GM18505 (cell line): Measurements from ENCODE around the gene HEATR9.

Experiments
- ATAC-seq: cut with Tn5 transposase; IDR thresholded peaks from one replicate; pipeline ENCODE4 v1.9.1; 2021; ENCODE audit not compliant: unreplicated experiment
- POLR2A ChIP-seq: IDR thresholded peaks from 4 replicates; pipeline ENCODE4 v1.6.1; 2011; ENCODE audit warnings: borderline replicate concordance; ENCODE audit not compliant: insufficient read depth, insufficient read length; ENCODE audit errors: extremely low read depth

HEATR9 gene

DNA sequence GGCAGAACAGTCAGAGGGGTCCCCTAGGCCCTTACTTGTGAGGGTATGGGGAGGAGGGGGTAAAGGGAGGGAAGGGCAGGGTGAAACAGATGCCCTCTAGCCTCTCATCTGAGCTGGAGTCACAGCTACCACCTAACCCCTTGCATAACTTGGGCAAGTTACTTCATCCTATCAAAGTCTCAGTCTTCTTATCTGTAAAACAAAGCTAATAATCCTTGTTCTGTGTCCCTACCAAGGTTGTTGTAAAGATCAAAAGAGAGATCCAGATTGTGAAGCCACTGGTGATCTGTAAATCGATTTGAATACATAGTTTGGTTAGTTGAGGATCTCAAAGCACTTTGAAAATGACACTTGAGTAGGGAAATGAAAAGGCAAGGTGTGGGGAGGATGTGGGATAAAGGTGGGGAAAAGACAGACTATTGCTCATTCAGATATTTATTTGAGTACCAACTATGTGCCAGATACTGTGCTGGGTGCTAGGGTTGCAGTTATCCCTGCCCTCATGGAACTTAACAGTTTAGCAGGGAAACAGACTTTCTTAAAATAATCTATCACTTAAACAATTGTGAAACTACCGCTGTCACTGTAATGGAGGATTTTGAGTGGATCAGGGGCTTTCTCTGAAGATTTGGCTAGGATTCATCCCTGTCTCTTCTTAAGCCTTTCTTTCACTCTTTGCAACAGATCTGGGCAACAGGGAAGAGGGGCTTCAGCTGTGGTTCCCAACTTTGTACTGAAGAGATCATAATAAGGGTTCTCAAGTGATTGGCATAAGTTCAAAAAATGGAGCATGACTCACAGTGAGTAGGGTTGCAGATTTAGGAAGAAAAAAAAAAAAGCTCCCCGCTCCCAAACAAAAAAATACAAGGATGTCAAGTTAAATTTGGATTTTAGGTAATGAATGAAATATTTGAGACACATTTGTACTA, 3.0 kb downstream of the HEATR9 start:
- TF ChIP-seq POLR2A: no peak
- no peak for ATAC-seq

DNA sequence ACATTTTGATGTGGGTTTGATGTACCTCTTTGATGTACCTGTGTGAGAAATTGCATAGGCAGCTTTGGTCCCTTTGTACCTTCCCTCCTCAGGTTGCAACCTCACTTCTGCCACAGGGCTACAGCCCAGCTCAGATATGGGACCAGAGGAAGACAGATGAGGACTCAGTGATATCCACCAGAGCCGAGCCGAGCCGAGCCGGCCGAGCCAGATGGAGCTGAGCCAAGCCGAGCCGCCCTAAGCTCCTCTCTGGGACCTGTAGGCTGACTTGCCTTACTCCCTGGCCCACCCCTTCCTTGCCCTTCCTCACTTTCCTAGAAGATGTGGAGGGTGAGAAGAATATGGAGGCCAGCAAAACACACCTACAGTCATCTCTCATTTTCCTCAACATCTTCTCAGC, 3.8 kb downstream of the HEATR9 start:
- no peak for ATAC-seq
- no peak for TF ChIP-seq POLR2A

DNA sequence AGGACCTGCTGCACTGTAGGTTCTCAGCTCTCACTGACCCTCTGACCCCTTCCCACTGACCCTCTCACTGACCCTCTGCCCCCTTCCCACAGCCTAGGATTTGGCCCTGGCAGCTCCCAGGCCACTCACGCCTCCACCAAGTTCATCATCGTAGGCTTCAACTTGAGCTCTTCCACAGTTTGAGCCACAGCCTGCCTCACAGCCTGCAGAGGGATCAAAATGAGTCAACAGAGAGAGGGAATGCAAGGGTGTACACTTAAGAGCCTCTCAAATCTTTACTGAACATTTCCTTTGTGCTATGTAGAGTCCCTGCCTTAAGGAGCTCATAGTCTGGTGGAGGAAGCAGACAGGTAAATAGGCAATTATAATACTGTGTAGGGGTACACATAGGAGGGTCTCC, 12.1 kb downstream of the HEATR9 start:
- no peak for TF ChIP-seq POLR2A
- ATAC-seq: no peak

DNA sequence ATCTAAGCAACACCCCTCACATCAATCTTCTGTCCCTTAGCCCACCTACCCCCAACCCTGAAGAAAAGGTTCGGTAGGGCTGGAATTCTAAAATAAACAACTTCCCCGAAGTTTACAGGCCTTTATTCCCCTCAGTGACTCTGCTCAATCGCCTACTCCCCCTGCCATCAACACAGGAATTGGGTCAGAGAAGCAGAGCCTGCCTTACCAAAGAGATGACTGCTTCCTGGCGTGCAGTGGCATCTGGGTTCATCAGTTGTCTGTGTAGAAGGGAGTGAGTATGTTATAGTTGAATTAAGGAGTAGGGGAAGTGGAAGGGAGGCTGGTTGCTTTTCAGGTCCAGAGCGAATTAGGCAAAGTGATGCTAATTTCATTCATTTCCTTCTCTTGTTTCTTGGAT, 12.7 kb downstream of the HEATR9 start:
- no peak for TF ChIP-seq POLR2A
- no peak for ATAC-seq

DNA sequence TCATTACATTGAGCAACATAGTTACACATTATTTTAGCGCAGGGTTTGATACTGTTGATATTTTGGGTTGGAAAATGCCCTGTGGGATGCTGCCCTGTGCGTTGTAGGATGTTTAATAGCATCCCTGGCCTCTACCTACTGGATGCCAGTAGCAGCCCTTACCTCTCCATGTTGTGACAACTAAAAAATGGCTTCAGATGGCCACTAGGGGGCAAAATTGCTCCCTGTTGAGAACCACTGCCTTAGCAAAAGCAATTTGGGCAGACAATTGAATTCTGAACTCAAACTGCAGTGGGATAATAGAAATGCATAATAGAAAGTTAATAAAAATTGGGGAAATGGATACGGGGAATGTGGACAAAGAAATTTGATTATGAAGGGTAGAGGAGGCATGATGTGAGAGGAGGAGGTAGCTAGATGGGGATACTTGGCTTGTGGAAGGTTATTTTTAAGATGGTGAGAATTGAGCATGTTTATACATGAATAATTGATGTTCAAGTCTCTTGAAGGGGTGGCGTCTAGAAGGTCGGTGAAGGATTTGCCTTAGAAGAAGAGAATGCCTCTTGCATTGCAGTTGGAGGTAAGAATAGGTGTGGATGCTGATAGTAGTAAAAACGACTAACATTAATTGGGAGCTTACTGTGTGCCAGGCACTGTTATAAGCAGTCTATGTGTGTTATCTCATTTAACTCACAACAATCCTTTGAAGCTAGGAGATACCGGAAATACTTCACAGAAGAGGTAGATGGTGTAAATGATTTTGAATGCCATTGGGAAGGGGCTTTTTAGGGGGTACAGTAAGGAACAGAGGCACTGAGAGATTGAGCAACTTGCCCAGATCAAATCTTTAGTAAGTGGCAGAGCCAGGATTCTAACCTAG, 19.0 kb downstream of the HEATR9 start:
- TF ChIP-seq POLR2A: no peak
- no peak for ATAC-seq

DNA sequence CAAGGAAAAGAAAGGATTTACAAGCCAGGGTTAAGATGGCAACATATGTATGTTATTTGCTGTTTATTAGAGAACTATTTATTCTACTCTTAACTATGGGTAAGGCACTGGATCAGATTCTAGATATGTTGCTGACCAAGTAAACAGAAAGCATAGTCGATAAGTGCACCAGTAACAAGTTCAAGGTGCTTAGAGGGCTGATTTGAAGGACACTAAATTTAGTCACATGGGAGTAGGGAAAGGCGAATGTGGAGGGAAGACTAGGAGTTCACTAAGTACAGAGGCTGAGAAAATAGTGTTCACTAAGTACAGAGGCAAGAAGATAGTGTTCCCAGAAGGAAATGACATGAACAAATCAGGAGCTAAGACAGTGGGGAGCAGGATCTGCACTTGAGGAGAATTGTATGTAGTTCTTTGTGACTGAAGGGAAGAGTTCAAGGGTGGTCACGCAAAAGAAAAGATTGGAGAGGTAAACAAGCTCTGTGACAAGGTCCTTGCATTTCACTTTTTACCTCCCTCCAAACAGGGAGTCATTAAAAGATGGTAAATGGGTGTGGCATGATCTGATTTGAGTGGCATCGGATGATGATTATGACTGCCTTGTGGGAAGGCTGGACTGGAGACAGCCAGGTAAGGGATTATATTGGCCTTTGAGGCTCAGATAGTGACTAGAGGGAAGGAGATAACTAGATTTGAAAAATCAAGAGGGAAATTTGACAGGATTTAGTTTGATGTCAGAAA, 20.9 kb downstream of the HEATR9 start:
- no peak for ATAC-seq

DNA sequence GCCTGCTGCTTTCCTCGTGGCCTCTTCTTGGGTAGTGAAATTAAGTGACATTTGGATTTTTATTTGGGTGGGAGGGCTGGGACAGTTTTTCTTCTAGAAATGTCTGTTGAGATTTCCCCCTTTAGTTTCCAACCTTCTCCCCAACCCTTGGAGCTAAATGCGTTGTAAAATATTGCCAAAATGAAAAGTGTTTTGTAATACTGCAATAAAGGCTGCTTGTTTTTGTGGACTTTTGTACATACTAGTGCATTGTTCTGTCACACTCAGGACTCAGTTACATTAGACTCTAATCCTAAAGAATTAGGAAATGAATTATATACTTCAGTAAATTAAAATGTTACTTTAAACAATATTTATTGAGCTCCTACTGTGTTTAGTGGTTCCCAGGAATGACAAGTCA, 21.7 kb downstream of the HEATR9 start:
- ATAC-seq: no peak
- no peak for TF ChIP-seq POLR2A

More for the DNA sequence above, 20.9 kb downstream of the HEATR9 start:
- no peak for TF ChIP-seq POLR2A

DNA sequence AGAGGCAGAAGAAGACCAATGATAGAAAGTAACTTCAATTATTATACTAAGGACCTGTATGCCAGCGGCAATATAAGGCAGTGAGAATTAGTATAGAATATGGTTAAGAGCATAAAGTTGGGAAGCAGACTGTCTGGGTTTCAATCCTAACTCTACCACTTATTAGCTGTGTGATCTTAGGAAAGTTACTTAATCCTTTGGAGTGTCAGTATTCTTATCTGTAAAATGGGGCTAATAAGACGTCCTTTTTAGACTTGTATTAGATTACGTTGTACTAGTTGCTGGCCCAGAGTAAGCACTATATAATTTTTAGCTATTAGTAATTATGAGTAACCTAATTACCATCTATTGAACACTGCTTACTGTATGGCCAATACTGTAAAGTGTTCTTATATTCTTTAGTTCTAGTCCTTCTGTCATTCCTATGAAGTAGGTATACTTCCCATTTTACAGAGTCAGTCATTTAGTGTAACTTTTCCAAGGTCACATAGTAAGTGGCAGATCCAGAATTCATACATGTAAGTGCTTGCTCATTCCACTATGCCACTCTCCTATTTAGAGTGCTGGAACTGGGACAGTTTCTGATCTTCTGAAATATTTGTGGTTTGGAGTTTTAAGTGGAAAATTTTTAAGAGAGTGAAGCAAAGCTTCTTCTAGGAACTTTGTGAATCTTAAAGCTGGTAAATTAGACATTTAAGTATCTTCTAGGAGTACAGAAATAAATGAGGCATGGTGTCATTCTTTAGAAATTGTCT, 22.5 kb downstream of the HEATR9 start:
- no peak for TF ChIP-seq POLR2A
- no peak for ATAC-seq

DNA sequence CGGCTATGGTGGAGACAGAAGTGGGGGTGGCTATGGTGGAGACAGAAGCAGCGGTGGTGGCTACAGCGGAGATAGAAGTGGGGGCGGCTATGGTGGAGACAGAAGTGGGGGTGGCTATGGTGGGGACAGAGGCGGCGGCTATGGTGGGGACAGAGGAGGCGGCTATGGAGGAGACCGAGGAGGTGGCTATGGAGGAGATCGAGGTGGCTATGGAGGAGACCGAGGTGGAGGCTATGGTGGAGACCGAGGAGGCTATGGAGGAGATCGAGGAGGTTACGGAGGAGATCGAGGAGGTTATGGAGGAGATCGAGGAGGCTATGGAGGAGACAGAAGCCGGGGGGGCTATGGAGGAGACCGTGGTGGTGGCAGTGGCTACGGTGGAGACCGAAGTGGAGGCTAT, 24.1 kb downstream of the HEATR9 start:
- TF ChIP-seq POLR2A: no peak
- no peak for ATAC-seq

DNA sequence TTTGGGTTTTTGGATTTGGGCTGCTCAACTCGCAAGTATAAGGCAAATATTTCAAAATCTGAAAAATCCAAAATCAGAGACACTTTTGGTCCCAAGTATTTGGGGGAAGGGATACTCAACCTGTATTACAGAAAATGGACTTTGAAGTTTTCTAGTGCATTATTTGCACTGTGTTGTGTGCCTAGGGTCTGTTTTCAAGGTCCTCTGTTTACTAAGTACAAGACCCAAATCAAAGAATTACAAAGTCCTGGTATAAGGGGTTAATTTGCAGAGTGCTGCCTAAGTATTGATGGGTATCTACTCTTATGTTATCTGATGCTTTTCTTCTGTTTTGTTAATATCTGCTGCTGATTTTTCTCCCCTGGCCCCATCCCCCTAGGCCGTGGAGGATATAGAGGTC, 25.0 kb downstream of the HEATR9 start:
- ATAC-seq: no peak
- TF ChIP-seq POLR2A: no peak

DNA sequence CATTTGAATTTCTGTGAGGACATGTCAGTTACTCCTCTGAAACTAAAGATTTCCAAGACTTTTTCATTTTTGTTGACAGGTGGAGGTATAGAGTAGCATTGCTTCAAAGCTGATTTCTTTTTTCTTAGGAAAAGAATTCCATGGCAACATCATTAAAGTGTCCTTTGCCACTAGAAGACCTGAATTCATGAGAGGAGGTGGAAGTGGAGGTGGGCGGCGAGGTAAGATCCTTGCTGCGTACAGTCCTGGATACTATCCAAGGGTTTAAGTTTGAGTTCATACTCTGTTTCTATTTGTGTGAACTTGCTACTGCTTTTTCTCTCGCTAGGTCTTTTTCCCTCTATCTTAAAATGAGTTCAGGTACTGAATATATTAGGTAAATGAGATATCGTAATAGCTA, 26.5 kb downstream of the HEATR9 start:
- no peak for ATAC-seq
- TF ChIP-seq POLR2A: no peak

DNA sequence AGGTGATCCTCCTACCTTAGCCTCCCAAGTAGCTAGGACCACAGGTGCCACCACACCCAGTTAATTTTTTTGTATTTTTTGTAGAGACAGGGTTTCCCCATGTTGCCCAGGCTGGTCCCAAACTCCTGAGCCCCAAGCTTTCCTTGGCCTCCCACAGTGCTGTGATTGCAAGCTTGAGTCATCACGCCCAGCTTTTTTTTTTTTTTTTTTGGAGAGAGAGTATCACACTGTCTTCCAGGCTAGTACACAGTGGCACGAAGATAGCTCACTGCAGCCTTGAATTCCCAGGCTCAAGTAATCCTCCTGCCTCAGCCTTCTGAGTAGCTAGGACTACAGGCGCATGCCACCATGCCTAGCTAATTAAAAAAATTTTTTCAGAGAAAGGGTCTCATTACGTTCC, 27.2 kb downstream of the HEATR9 start:
- ATAC-seq: no peak
- no peak for TF ChIP-seq POLR2A
